HepG2 (cell line): ENCODE results near the gene ARGLU1. TPM values are rescaled to one million over a fixed set of nuclear protein-coding genes. Genes with fewer than 3 reads are reported as not detected.

Experiments used
- DDIT3 ChIP-seq: sonication (generic); formaldehyde crosslinking; IDR thresholded peaks from 2 replicates; pipeline ENCODE4 v1.4.0; 2020; ENCODE audit warnings: mild to moderate bottlenecking, missing genetic modification reagents
- HMGA1 ChIP-seq: sonication (generic); formaldehyde crosslinking; conservative IDR thresholded peaks from 2 replicates; pipeline ENCODE4 v1.4.0; 2020; ENCODE audit warnings: missing genetic modification reagents
- KLF6 ChIP-seq: IDR thresholded peaks from 2 replicates; pipeline ENCODE4 v1.8.0; 2016; ENCODE audit warnings: missing biosample characterization, missing genetic modification reagents
- MEF2D ChIP-seq: sonication (generic); formaldehyde crosslinking; IDR thresholded peaks from 2 replicates; pipeline ENCODE4 v1.5.1; 2020; ENCODE audit warnings: mild to moderate bottlenecking, missing genetic modification reagents
- PHF21A ChIP-seq: sonication (generic); formaldehyde crosslinking; IDR thresholded peaks from 2 replicates; pipeline ENCODE4 v1.5.0; 2020; ENCODE audit warnings: mild to moderate bottlenecking, missing genetic modification reagents
- SIX4 ChIP-seq: sonication (generic); formaldehyde crosslinking; IDR thresholded peaks from 2 replicates; pipeline ENCODE4 v1.4.0; 2020; ENCODE audit warnings: missing genetic modification reagents
- ZBTB33 ChIP-seq: sonication (generic); formaldehyde crosslinking; IDR thresholded peaks from 2 replicates; pipeline ENCODE4 v1.4.0; 2020; ENCODE audit warnings: missing genetic modification reagents
- ZHX2 ChIP-seq, 2 experiments: sonication (generic) in 1 of 2; formaldehyde crosslinking in 1 of 2; IDR thresholded peaks; 2 replicates each; pipeline versions ENCODE4 v1.6.1 to v1.9.0; 2014 to 2022; ENCODE audit warnings: antibody characterized with exemption in 1 of 2, borderline replicate concordance in 1 of 2, inconsistent platforms in 1 of 2, low read depth in 1 of 2, missing genetic modification reagents in 1 of 2
- ZMAT3 ChIP-seq: sonication (generic); formaldehyde crosslinking; conservative IDR thresholded peaks from 2 replicates; pipeline ENCODE4 v1.7.0; 2021; ENCODE audit warnings: missing genetic modification reagents
- ZNF280D ChIP-seq: sonication (generic); formaldehyde crosslinking; IDR thresholded peaks from 2 replicates; pipeline ENCODE4 v1.5.1; 2020; ENCODE audit warnings: mild to moderate bottlenecking, missing genetic modification reagents
- polyA plus RNA-seq, 8 experiments: library from polyadenylated mRNA; depleted of rRNA in 3 of 8; stranded (reverse) in 7 of 8; unstranded in 1 of 8; fragments of >200 nt; fragmentation: Illumina TruSeq in 4 of 8; extraction: Trizol in 4 of 8; gene quantifications; 2 replicates each; pipeline versions ENCODE4 v1.2.1 to v1.2.3, GENCODE V29; 2011 to 2016; ENCODE audit warnings: low read depth in 4 of 8, missing spikeins in 1 of 8, mixed read lengths in 1 of 8; ENCODE audit not compliant: insufficient read depth in 1 of 8
- total RNA-seq, 5 experiments: library from RNA; depleted of rRNA; stranded (reverse); fragments of >200 nt; fragmentation: Illumina TruSeq; extraction: Trizol; gene quantifications; 2 replicates each; pipeline ENCODE4 v1.2.3, GENCODE V29; 2016; ENCODE audit warnings: low read depth in 1 of 5
- TF ChIP-seq, protein P1 (sequence below), 2 experiments: sonication (generic) in 1 of 2; formaldehyde crosslinking in 1 of 2; IDR thresholded peaks; 2 replicates each; pipeline versions ENCODE4 v1.4.0 to v1.6.1; 2016 to 2020; ENCODE audit warnings: borderline replicate concordance in 1 of 2, low read depth in 1 of 2, mild to moderate bottlenecking in 1 of 2, missing genetic modification reagents in 1 of 2

The ARGLU1 gene
- total and polyA plus RNA-seq, 2 of the 13 experiments (the other 11 are each of a cell fraction or from before 2014, with no cell fraction given) = 47.1 to 70.6 TPM

GRCh38 chr13:106568299-106569003 lies 514 bp upstream of the ARGLU1 start (continued):
- TF ChIP-seq ZHX2 (IDR thresholded peaks at IDR 0.05; ENCODE audit: low read depth) = no peak
- TF ChIP-seq ZHX2 (CRISPR knock-in tag; IDR thresholded peaks at IDR 0.05; ENCODE audit: borderline replicate concordance) = no peak
- no peak for TF ChIP-seq ZMAT3 (CRISPR knock-in tag)
- TF ChIP-seq ZBTB33 (CRISPR knock-in tag) = no peak
- TF ChIP-seq SIX4 (CRISPR knock-in tag) = no peak
- TF ChIP-seq PHF21A = peak; percentile 35; the same call in 1 of the 2 replicates
- TF ChIP-seq HMGA1 (CRISPR knock-in tag) = no peak
- no peak for TF ChIP-seq DDIT3 (CRISPR knock-in tag)
- TF ChIP-seq MEF2D (CRISPR knock-in tag) = 0 out of 2 replicates have a peak, but pooled peaks have one; percentile 6
- TF ChIP-seq KLF6 (CRISPR knock-in tag) = no peak
- TF ChIP-seq ZNF280D (CRISPR knock-in tag) = 0 out of 2 replicates have a peak, but pooled peaks have one; percentile 9
- TF ChIP-seq, protein P1, sequence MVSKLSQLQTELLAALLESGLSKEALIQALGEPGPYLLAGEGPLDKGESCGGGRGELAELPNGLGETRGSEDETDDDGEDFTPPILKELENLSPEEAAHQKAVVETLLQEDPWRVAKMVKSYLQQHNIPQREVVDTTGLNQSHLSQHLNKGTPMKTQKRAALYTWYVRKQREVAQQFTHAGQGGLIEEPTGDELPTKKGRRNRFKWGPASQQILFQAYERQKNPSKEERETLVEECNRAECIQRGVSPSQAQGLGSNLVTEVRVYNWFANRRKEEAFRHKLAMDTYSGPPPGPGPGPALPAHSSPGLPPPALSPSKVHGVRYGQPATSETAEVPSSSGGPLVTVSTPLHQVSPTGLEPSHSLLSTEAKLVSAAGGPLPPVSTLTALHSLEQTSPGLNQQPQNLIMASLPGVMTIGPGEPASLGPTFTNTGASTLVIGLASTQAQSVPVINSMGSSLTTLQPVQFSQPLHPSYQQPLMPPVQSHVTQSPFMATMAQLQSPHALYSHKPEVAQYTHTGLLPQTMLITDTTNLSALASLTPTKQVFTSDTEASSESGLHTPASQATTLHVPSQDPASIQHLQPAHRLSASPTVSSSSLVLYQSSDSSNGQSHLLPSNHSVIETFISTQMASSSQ (IDR thresholded peaks at IDR 0.05; ENCODE audit: low read depth) = no peak
- TF ChIP-seq, protein P1 (CRISPR knock-in tag; IDR thresholded peaks at IDR 0.05; ENCODE audit: borderline replicate concordance) = 0 out of 2 replicates have a peak, but pooled peaks have one; percentile 11
